Loucy (cell line): ENCODE data around the gene SLC25A33.

Source experiments
- H2AFZ ChIP-seq: fragments of 200-600 bp; sonication (generic); 2 replicates; pipeline ENCODE4 v1.6.0; 2016; ENCODE audit warnings: antibody characterized with exemption, mild to moderate bottlenecking, low read length, moderate library complexity
- H3F3A ChIP-seq: fragments of 200-600 bp; 2 replicates; pipeline ENCODE4 v1.6.0; 2016; ENCODE audit warnings: antibody characterized with exemption, low read depth, mild to moderate bottlenecking
- H3K27me3 ChIP-seq: fragments of 200-600 bp; sonication (generic); 2 replicates; pipeline ENCODE4 v1.6.1; 2014; ENCODE audit warnings: low read length, mild to moderate bottlenecking; ENCODE audit not compliant: insufficient read depth, poor library complexity, severe bottlenecking
- H3K36me3 ChIP-seq: fragments of 200-600 bp; sonication (generic); 2 replicates; pipeline ENCODE4 v1.6.1; 2016; ENCODE audit warnings: low read length; ENCODE audit not compliant: insufficient read depth
- H3K4me1 ChIP-seq: fragments of 200-600 bp; sonication (generic); 2 replicates; pipeline ENCODE4 v1.5.1; 2014; ENCODE audit warnings: low read length, mild to moderate bottlenecking; ENCODE audit not compliant: insufficient read depth, poor library complexity, severe bottlenecking
- H3K4me2 ChIP-seq: fragments of 200-600 bp; sonication (generic); 2 replicates; pipeline ENCODE4 v1.6.0; 2014; ENCODE audit warnings: antibody characterized with exemption, low read length, low read depth, mild to moderate bottlenecking; ENCODE audit not compliant: poor library complexity, severe bottlenecking
- H3K4me3 ChIP-seq: fragments of 200-600 bp; sonication (generic); 2 replicates; pipeline ENCODE4 v1.5.1; 2014; ENCODE audit warnings: low read length, mild to moderate bottlenecking, mixed read lengths; ENCODE audit not compliant: poor library complexity, severe bottlenecking
- H3K79me2 ChIP-seq: fragments of 200-600 bp; sonication (generic); 2 replicates; pipeline ENCODE4 v1.6.1; 2014; ENCODE audit warnings: low read length; ENCODE audit not compliant: insufficient read depth
- H3K9ac ChIP-seq: fragments of 200-600 bp; sonication (generic); 2 replicates; pipeline ENCODE4 v1.6.0; 2014; ENCODE audit warnings: mild to moderate bottlenecking, low read depth, low read length, moderate library complexity; ENCODE audit not compliant: poor library complexity, severe bottlenecking
- H3K9me2 ChIP-seq: fragments of 200-600 bp; sonication (generic); replicated peaks from 2 replicates; pipeline ENCODE4 v1.6.1; 2016; ENCODE audit warnings: low read depth, low read length, mixed read lengths
- H3K9me3 ChIP-seq: fragments of 200-600 bp; sonication (generic); 2 replicates; pipeline ENCODE4 v1.6.1; 2014; ENCODE audit warnings: mild to moderate bottlenecking, antibody characterized with exemption, low read length, low read depth; ENCODE audit not compliant: insufficient read depth
- H4K20me1 ChIP-seq: fragments of 200-600 bp; sonication (generic); 2 replicates; pipeline ENCODE4 v1.6.0; 2014; ENCODE audit warnings: antibody characterized with exemption, low read length, mild to moderate bottlenecking; ENCODE audit not compliant: insufficient read depth, poor library complexity, severe bottlenecking
- CTCF ChIP-seq: fragments of 200-600 bp; sonication (generic); conservative IDR thresholded peaks from 2 replicates; pipeline ENCODE4 v1.5.1; 2014; ENCODE audit warnings: mild to moderate bottlenecking, antibody characterized with exemption, low read length
- EZH2phosphoT487 ChIP-seq: fragments of 200-600 bp; IDR thresholded peaks from 2 replicates; pipeline ENCODE4 v1.6.1; 2018; ENCODE audit warnings: antibody characterized with exemption, mild to moderate bottlenecking, moderate library complexity, borderline replicate concordance

The SLC25A33 gene

GRCh38 chr1:9529190-9529589, 10.1 kb upstream of the SLC25A33 start:
- no peak overlapping the region for H2AFZ ChIP-seq
- H3K4me3 ChIP-seq, result no peak overlapping the region
- no peaks in the 10 kb centered on the region for H3K36me3 ChIP-seq
- H3K4me2 ChIP-seq, result no peak overlapping the region
- H3K27me3 ChIP-seq, result no peaks in the 10 kb centered on the region
- TF ChIP-seq EZH2phosphoT487, result no peak
- TF ChIP-seq CTCF, result no peak
- no peaks in the 10 kb centered on the region for H3F3A ChIP-seq
- H3K9me3 ChIP-seq, result no peaks in the 10 kb centered on the region
- H4K20me1 ChIP-seq, result no peaks in the 10 kb centered on the region
- no peaks in the 10 kb centered on the region for H3K4me1 ChIP-seq
- no peaks in the 10 kb centered on the region for H3K79me2 ChIP-seq
- no peak overlapping the region for H3K9ac ChIP-seq
- H3K9me2 ChIP-seq, result no peaks in the 10 kb centered on the region

GRCh38 chr1:9530320-9530719, 8.9 kb upstream of the SLC25A33 start:
- Histone ChIP-seq H3K79me2 (no peaks in the 10 kb centered on the region), H2AFZ (no peak overlapping the region), H3K4me1 (no peaks in the 10 kb centered on the region), H3K27me3 (no peaks in the 10 kb centered on the region), H3K9me2 (no peaks in the 10 kb centered on the region), H3F3A (no peaks in the 10 kb centered on the region), H3K4me3 (no peak overlapping the region), H3K4me2 (no peak overlapping the region), H3K9me3 (no peaks in the 10 kb centered on the region), H4K20me1 (no peaks in the 10 kb centered on the region), H3K36me3 (no peaks in the 10 kb centered on the region), H3K9ac (no peak overlapping the region)
- TF ChIP-seq EZH2phosphoT487 (no peak), CTCF (no peak)

GRCh38 chr1:9534953-9535352, 4.3 kb upstream of the SLC25A33 start:
- peaks cover 3% of the 10 kb centered on the region for H3K79me2 ChIP-seq
- H3K9me3 ChIP-seq, result no peaks in the 10 kb centered on the region
- no peaks in the 10 kb centered on the region for H3K27me3 ChIP-seq
- TF ChIP-seq CTCF, result no peak
- TF ChIP-seq EZH2phosphoT487, result no peak
- H3K9me2 ChIP-seq, result no peaks in the 10 kb centered on the region
- H2AFZ ChIP-seq, result no peak overlapping the region
- no peaks in the 10 kb centered on the region for H3K36me3 ChIP-seq
- no peak overlapping the region for H3K4me2 ChIP-seq
- H3K9ac ChIP-seq, result no peak overlapping the region
- peaks cover 2% of the 10 kb centered on the region for H4K20me1 ChIP-seq
- H3K4me3 ChIP-seq, result no peak overlapping the region
- H3F3A ChIP-seq, result no peaks in the 10 kb centered on the region
- peaks cover 14% of the 10 kb centered on the region for H3K4me1 ChIP-seq
